Osteocyte (in vitro differentiated cells): Measurements from ENCODE around the gene GRIK5. TPM values are rescaled to one million over a fixed set of nuclear protein-coding genes. Genes with fewer than 3 reads are reported as not detected.

Experiments
- DNase-seq: peaks from one replicate; pipeline ENCODE4 v3.0.0; 2021; ENCODE audit warnings: mixed read lengths; ENCODE audit not compliant: unreplicated experiment; ENCODE audit errors: extremely low spot score
- H3K27ac Mint-ChIP-seq: one replicate; pipeline ENCODE4 v1.8.0; 2021; ENCODE audit warnings: mild to moderate bottlenecking, mixed read lengths; ENCODE audit not compliant: unreplicated experiment
- H3K27me3 Mint-ChIP-seq: one replicate; pipeline ENCODE4 v1.8.0; 2021; ENCODE audit warnings: mixed read lengths; ENCODE audit not compliant: unreplicated experiment
- H3K36me3 Mint-ChIP-seq: one replicate; pipeline ENCODE4 v1.8.0; 2021; ENCODE audit warnings: mixed read lengths; ENCODE audit not compliant: unreplicated experiment
- H3K4me1 Mint-ChIP-seq: one replicate; pipeline ENCODE4 v1.8.0; 2021; ENCODE audit warnings: mixed read lengths; ENCODE audit not compliant: unreplicated experiment
- H3K4me3 Mint-ChIP-seq: one replicate; pipeline ENCODE4 v1.8.0; 2021; ENCODE audit warnings: mild to moderate bottlenecking, moderate library complexity, mixed read lengths; ENCODE audit not compliant: unreplicated experiment
- H3K9me3 Mint-ChIP-seq: one replicate; pipeline ENCODE4 v1.8.0; 2021; ENCODE audit warnings: mixed read lengths; ENCODE audit not compliant: unreplicated experiment
- total RNA-seq: library from RNA; stranded (reverse); gene quantifications from 2 replicates; pipeline ENCODE4 v1.2.1, GENCODE V29; 2021
- TF ChIP-seq, protein P1 (sequence below): fragments of 200-600 bp; sonication (generic); IDR thresholded peaks from 2 replicates; pipeline ENCODE4 v1.5.0; 2021; ENCODE audit warnings: antibody characterized with exemption, mild to moderate bottlenecking, moderate library complexity

GRIK5 gene
- total RNA-seq, 1 donor from 2014 or later, result 0.38 TPM

- H3K27ac Mint-ChIP-seq, result no peak overlapping the region
- DNase-seq, result no peak
These were observed 113.4 kb downstream of the GRIK5 start for GRCh38 chr19:41956621-41957020.

GRCh38 chr19:41955521-41955920 is 114.5 kb downstream of the GRIK5 start:
- Mint-ChIP-seq H3K27ac (no peak overlapping the region), H3K4me1 (peaks cover 22% of the 10 kb centered on the region), H3K4me3 (no peak overlapping the region), H3K36me3 (peaks cover 17% of the 10 kb centered on the region), H3K27me3 (no peaks in the 10 kb centered on the region), H3K9me3 (no peaks in the 10 kb centered on the region)
- TF ChIP-seq, protein P1, sequence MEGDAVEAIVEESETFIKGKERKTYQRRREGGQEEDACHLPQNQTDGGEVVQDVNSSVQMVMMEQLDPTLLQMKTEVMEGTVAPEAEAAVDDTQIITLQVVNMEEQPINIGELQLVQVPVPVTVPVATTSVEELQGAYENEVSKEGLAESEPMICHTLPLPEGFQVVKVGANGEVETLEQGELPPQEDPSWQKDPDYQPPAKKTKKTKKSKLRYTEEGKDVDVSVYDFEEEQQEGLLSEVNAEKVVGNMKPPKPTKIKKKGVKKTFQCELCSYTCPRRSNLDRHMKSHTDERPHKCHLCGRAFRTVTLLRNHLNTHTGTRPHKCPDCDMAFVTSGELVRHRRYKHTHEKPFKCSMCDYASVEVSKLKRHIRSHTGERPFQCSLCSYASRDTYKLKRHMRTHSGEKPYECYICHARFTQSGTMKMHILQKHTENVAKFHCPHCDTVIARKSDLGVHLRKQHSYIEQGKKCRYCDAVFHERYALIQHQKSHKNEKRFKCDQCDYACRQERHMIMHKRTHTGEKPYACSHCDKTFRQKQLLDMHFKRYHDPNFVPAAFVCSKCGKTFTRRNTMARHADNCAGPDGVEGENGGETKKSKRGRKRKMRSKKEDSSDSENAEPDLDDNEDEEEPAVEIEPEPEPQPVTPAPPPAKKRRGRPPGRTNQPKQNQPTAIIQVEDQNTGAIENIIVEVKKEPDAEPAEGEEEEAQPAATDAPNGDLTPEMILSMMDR, result no peak
- no peak for DNase-seq

More at GRCh38 chr19:41956621-41957020, 113.4 kb downstream of the GRIK5 start:
- H3K4me3 Mint-ChIP-seq, result no peak overlapping the region
- H3K9me3 Mint-ChIP-seq, result no peaks in the 10 kb centered on the region
- no peaks in the 10 kb centered on the region for H3K27me3 Mint-ChIP-seq
- H3K36me3 Mint-ChIP-seq, result peaks cover 17% of the 10 kb centered on the region
- peaks cover 21% of the 10 kb centered on the region for H3K4me1 Mint-ChIP-seq
- TF ChIP-seq, protein P1, result no peak

- peak overlapping the region; percentile 43 for H3K4me3 Mint-ChIP-seq
- H3K27ac Mint-ChIP-seq, result no peak overlapping the region
These were observed 118.3 kb downstream of the GRIK5 start for GRCh38 chr19:41951686-41952172.

More at GRCh38 chr19:41951686-41952172, 118.3 kb downstream of the GRIK5 start:
- H3K4me1 Mint-ChIP-seq, result peaks cover 3% of the 10 kb centered on the region
- DNase-seq, result peak; percentile 93
- H3K9me3 Mint-ChIP-seq, result no peaks in the 10 kb centered on the region
- H3K36me3 Mint-ChIP-seq, result peaks cover 12% of the 10 kb centered on the region
- H3K27me3 Mint-ChIP-seq, result no peaks in the 10 kb centered on the region
- TF ChIP-seq, protein P1, result peak; percentile 96

Other genes with a start within 250 kb of the GRIK5 start
- not detected in 2 replicates for gene LYPD4, start 225.5 kb downstream of the GRIK5 start, total RNA-seq
- gene DMRTC2, start 225.2 kb downstream of the GRIK5 start, total RNA-seq, result not detected in 2 replicates
- gene RPS19, start 210.0 kb downstream of the GRIK5 start, total RNA-seq, result 1,810 and 1,837 TPM in 2 replicates
- gene CD79A, start 192.9 kb downstream of the GRIK5 start, total RNA-seq, result not detected in 2 replicates
- 85.1 and 97.3 TPM in 2 replicates for gene ARHGEF1, start 187.0 kb downstream of the GRIK5 start, total RNA-seq
- 0.29 and 0.38 TPM in 2 replicates for gene ERFL, start 141.8 kb downstream of the GRIK5 start, total RNA-seq
- gene RABAC1, start 110.9 kb downstream of the GRIK5 start, total RNA-seq, result 265 and 268 TPM in 2 replicates
- gene ATP1A3, start 76.0 kb downstream of the GRIK5 start, total RNA-seq, result not detected in 2 replicates
- gene ZNF574, start 6.0 kb upstream of the GRIK5 start, total RNA-seq, result 15.2 and 15.5 TPM in 2 replicates
- gene POU2F2, start 62.2 kb upstream of the GRIK5 start, total RNA-seq, result 0.64 and 1.0 TPM in 2 replicates
- gene DEDD2, start 147.5 kb upstream of the GRIK5 start, total RNA-seq, result 21.0 and 27.4 TPM in 2 replicates
- 9.9 and 11.9 TPM in 2 replicates for gene ZNF526, start 150.1 kb upstream of the GRIK5 start, total RNA-seq
- 45.4 and 52.3 TPM in 2 replicates for gene GSK3A, start 172.4 kb upstream of the GRIK5 start, total RNA-seq
- 66.8 and 75.3 TPM in 2 replicates for gene ERF, start 184.9 kb upstream of the GRIK5 start, total RNA-seq
- 115 and 122 TPM in 2 replicates for gene CIC, start 199.0 kb upstream of the GRIK5 start, total RNA-seq
- gene PRR19, start 231.9 kb upstream of the GRIK5 start, total RNA-seq, result 2.0 and 2.2 TPM in 2 replicates
- 44.4 and 47.2 TPM in 2 replicates for gene PAFAH1B3, start 232.4 kb upstream of the GRIK5 start, total RNA-seq
- gene TMEM145, start 243.1 kb upstream of the GRIK5 start, total RNA-seq, result 0.21 and 0.78 TPM in 2 replicates